Endodermal cell (in vitro differentiated cells): ENCODE results near the gene SMCO4. TPM values are rescaled to one million over a fixed set of nuclear protein-coding genes. Genes with fewer than 3 reads are reported as not detected.

Source experiments
- DNase-seq: peaks from one replicate; pipeline ENCODE4 v3.0.0-alpha.2; 2017
- H3K27ac ChIP-seq: 2 replicates; pipeline ENCODE4 v1.5.1; 2013; ENCODE audit warnings: mild to moderate bottlenecking, low read depth, low read length, moderate library complexity
- H3K27me3 ChIP-seq: 2 replicates; pipeline ENCODE4 v1.6.1; 2013; ENCODE audit warnings: mild to moderate bottlenecking, low read length, moderate library complexity; ENCODE audit not compliant: insufficient read depth, control insufficient read depth, poor library complexity, severe bottlenecking
- H3K36me3 ChIP-seq: 2 replicates; pipeline ENCODE4 v1.7.0; 2013; ENCODE audit warnings: mild to moderate bottlenecking, low read length, moderate library complexity; ENCODE audit not compliant: control insufficient read depth, insufficient read depth
- H3K4me1 ChIP-seq: one replicate; pipeline ENCODE4 v1.7.0; 2013; ENCODE audit warnings: low read length; ENCODE audit not compliant: control insufficient read depth, insufficient read depth
- H3K4me3 ChIP-seq: 2 replicates; pipeline ENCODE4 v1.5.1; 2013; ENCODE audit warnings: mild to moderate bottlenecking, low read length, moderate library complexity
- H3K9ac ChIP-seq: 2 replicates; pipeline ENCODE4 v1.6.1; 2013; ENCODE audit warnings: mild to moderate bottlenecking, low read length, moderate library complexity; ENCODE audit not compliant: poor library complexity, severe bottlenecking; ENCODE audit errors: extremely low read depth
- H3K9me3 ChIP-seq: 2 replicates; pipeline ENCODE4 v1.6.1; 2013; ENCODE audit warnings: mild to moderate bottlenecking, low read length, moderate library complexity; ENCODE audit not compliant: control insufficient read depth
- H3K27ac Mint-ChIP-seq: 2 replicates; pipeline ENCODE4 v1.8.0; 2020; ENCODE audit warnings: mixed read lengths
- H3K27me3 Mint-ChIP-seq: 2 replicates; pipeline ENCODE4 v1.8.0; 2021; ENCODE audit warnings: mild to moderate bottlenecking, mixed read lengths; ENCODE audit not compliant: insufficient read depth
- H3K36me3 Mint-ChIP-seq: 2 replicates; pipeline ENCODE4 v1.8.0; 2020; ENCODE audit warnings: low read depth, mixed read lengths
- H3K4me1 Mint-ChIP-seq: 2 replicates; pipeline ENCODE4 v1.8.0; 2020; ENCODE audit warnings: mixed read lengths
- H3K4me3 Mint-ChIP-seq: 2 replicates; pipeline ENCODE4 v1.8.0; 2020; ENCODE audit warnings: mild to moderate bottlenecking, moderate library complexity, mixed read lengths
- H3K9me3 Mint-ChIP-seq: 2 replicates; pipeline ENCODE4 v1.8.0; 2020; ENCODE audit warnings: mild to moderate bottlenecking, mixed read lengths
- CTCF ChIP-seq: fragments of 200-600 bp; sonication (generic); conservative IDR thresholded peaks from 2 replicates; pipeline ENCODE4 v1.5.0; 2021; ENCODE audit warnings: antibody characterized with exemption, mild to moderate bottlenecking
- WGBS, 2 experiments: methylation state at CpG; one replicate each; pipeline versions ENCODE4 v1.1.5 to v1.1.7; 2013; ENCODE audit warnings: missing lambda C conversion rate in 2 of 2, mixed read lengths in 1 of 2; ENCODE audit not compliant: insufficient coverage in 1 of 2, insufficient read length in 1 of 2; 5-methylcytosine and 5-hydroxymethylcytosine counted together
- total RNA-seq, 2 donors: library from RNA; stranded (reverse); fragmentation: NEBNext Ultra II Directional in 1 of 2; extraction: Animal tissue kit (Norgen Biotek cat#: 25700) in 1 of 2; gene quantifications; 2 replicates in 1 of 2; 3 replicates in 1 of 2; pipeline ENCODE4 v1.2.1, GENCODE V29; 2021

SMCO4 gene
- total RNA-seq, 2 donors from 2014 or later: 27.3 to 47.7 TPM

GRCh38 chr11:93528757-93529645 lies 14.2 kb downstream of the SMCO4 start:
- H3K4me3 Mint-ChIP-seq: no peak overlapping the region
- Histone ChIP-seq H3K27me3 (no peaks in the 10 kb centered on the region), H3K4me3 (no peak overlapping the region), H3K4me1 (peaks cover 6% of the 10 kb centered on the region), H3K9me3 (no peaks in the 10 kb centered on the region), H3K9ac (no peak overlapping the region), H3K36me3 (no peaks in the 10 kb centered on the region), H3K27ac (no peak overlapping the region)
- TF ChIP-seq CTCF: no peak
- no peaks in the 10 kb centered on the region for H3K27me3 Mint-ChIP-seq
- peak overlapping the region; percentile 44 for H3K27ac Mint-ChIP-seq
- peaks cover 46% of the 10 kb centered on the region for H3K4me1 Mint-ChIP-seq
- no peak for DNase-seq
- WGBS, 2 experiments: 83 to 93% methylated on average over 1 to 10 of the region's 10 CpGs
- H3K9me3 Mint-ChIP-seq: no peaks in the 10 kb centered on the region
- no peaks in the 10 kb centered on the region for H3K36me3 Mint-ChIP-seq

DNA sequence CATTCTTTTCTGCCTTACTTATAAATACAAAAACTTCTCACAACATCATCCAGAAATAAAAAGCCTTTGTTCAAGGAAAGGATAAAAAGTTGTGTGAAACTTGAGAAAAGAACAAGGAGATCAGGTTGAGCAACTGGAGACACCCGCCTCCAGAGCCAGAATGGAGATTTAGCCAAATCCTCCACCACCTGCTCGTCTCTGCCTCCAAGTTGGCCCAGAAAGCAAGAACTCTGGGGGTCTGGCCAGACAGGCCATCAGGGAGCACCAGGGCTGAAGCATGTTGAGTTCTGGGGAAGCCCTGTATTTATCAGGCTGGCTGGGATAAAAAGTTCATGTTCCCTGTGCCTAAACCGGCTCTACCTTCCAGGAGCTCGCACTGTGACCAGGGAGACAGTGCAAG lies 14.9 kb downstream of the SMCO4 start:
- Histone ChIP-seq H3K4me1 (peaks cover 4% of the 10 kb centered on the region), H3K36me3 (no peaks in the 10 kb centered on the region), H3K9ac (no peak overlapping the region), H3K27ac (no peak overlapping the region), H3K9me3 (no peaks in the 10 kb centered on the region), H3K4me3 (no peak overlapping the region), H3K27me3 (no peaks in the 10 kb centered on the region)
- H3K9me3 Mint-ChIP-seq: no peaks in the 10 kb centered on the region
- DNase-seq: no peak
- 96 to 97% methylated on average over 4 of the region's 4 CpGs for WGBS, 2 experiments
- no peak overlapping the region for H3K4me3 Mint-ChIP-seq
- no peaks in the 10 kb centered on the region for H3K27me3 Mint-ChIP-seq
- TF ChIP-seq CTCF: no peak
- H3K36me3 Mint-ChIP-seq: no peaks in the 10 kb centered on the region
- H3K27ac Mint-ChIP-seq: no peak overlapping the region
- peaks cover 46% of the 10 kb centered on the region for H3K4me1 Mint-ChIP-seq

GRCh38 chr11:93526641-93527583 lies 16.3 kb downstream of the SMCO4 start:
- no peaks in the 10 kb centered on the region for H3K27me3 Mint-ChIP-seq
- no peak overlapping the region for H3K9ac ChIP-seq
- no peak for DNase-seq
- no peak overlapping the region for H3K4me3 Mint-ChIP-seq
- H3K9me3 ChIP-seq: no peaks in the 10 kb centered on the region
- H3K9me3 Mint-ChIP-seq: no peaks in the 10 kb centered on the region
- H3K27me3 ChIP-seq: no peaks in the 10 kb centered on the region
- no peaks in the 10 kb centered on the region for H3K4me1 ChIP-seq
- H3K36me3 ChIP-seq: no peaks in the 10 kb centered on the region
- no peaks in the 10 kb centered on the region for H3K36me3 Mint-ChIP-seq
- H3K4me3 ChIP-seq: no peak overlapping the region
- H3K27ac ChIP-seq: no peak overlapping the region
- 92 to 100% methylated on average over 2 to 8 of the region's 8 CpGs for WGBS, 2 experiments
- H3K27ac Mint-ChIP-seq: no peak overlapping the region
- TF ChIP-seq CTCF: no peak
- peaks cover 34% of the 10 kb centered on the region for H3K4me1 Mint-ChIP-seq
